Osteoblast (primary cell): ENCODE measurements around the gene LEF1. TPM values are rescaled to one million over a fixed set of nuclear protein-coding genes. Genes with fewer than 3 reads are reported as not detected.

Experiments used
- DNase-seq: peaks from one replicate; pipeline ENCODE4 v3.0.0; 2011; ENCODE audit warnings: low spot score, mixed read lengths; ENCODE audit not compliant: insufficient read length; ENCODE audit errors: missing footprints
- H2AFZ ChIP-seq: 2 replicates; pipeline ENCODE4 v1.6.0; 2011; ENCODE audit warnings: mild to moderate bottlenecking, low read length
- H3K27ac ChIP-seq: 2 replicates; pipeline ENCODE4 v1.5.1; 2011; ENCODE audit warnings: mild to moderate bottlenecking, low read depth, low read length, moderate library complexity
- H3K27me3 ChIP-seq: 2 replicates; pipeline ENCODE4 v1.6.0; 2012; ENCODE audit warnings: mild to moderate bottlenecking, control low read depth, inconsistent platforms, low read length, moderate library complexity; ENCODE audit not compliant: insufficient read depth
- H3K36me3 ChIP-seq: 2 replicates; pipeline ENCODE4 v1.5.1; 2011; ENCODE audit warnings: mild to moderate bottlenecking, low read length, control low read depth, moderate library complexity; ENCODE audit not compliant: insufficient read depth
- H3K4me1 ChIP-seq: 2 replicates; pipeline ENCODE4 v1.5.1; 2011; ENCODE audit warnings: mild to moderate bottlenecking, low read length, control low read depth, moderate library complexity; ENCODE audit not compliant: insufficient read depth
- H3K4me2 ChIP-seq: 2 replicates; pipeline ENCODE4 v1.6.0; 2011; ENCODE audit warnings: mild to moderate bottlenecking, low read length; ENCODE audit not compliant: insufficient read depth
- H3K4me3 ChIP-seq: fragments of 200-600 bp; sonication (generic); 3 replicates; pipeline ENCODE4 v1.5.1; 2012; ENCODE audit warnings: mild to moderate bottlenecking, low read length, inconsistent platforms; ENCODE audit not compliant: insufficient read depth
- H3K79me2 ChIP-seq: 2 replicates; pipeline ENCODE4 v1.6.0; 2012; ENCODE audit warnings: mild to moderate bottlenecking, low read length, control low read depth, inconsistent platforms; ENCODE audit not compliant: insufficient read depth
- H3K9me3 ChIP-seq: 2 replicates; pipeline ENCODE4 v1.5.1; 2011; ENCODE audit warnings: low read depth, low read length, control low read depth
- H4K20me1 ChIP-seq: 2 replicates; pipeline ENCODE4 v1.6.0; 2012; ENCODE audit warnings: mild to moderate bottlenecking, low read length, control low read depth; ENCODE audit not compliant: insufficient read depth
- CTCF ChIP-seq: IDR thresholded peaks from 2 replicates; pipeline ENCODE4 v1.5.1; 2011; ENCODE audit warnings: mild to moderate bottlenecking, low read depth, low read length, moderate library complexity; ENCODE audit errors: extremely low read depth
- total RNA-seq: library from RNA; depleted of rRNA; stranded (reverse); fragments of >200 nt; gene quantifications from 2 replicates; pipeline ENCODE4 v1.2.3, GENCODE V29; 2012

Gene LEF1
- total RNA-seq, 1 donor, result 5.8 TPM

- Histone ChIP-seq H3K36me3 (no peaks in the 10 kb centered on the region), H3K27me3 (no peaks in the 10 kb centered on the region), H3K4me2 (no peak overlapping the region), H3K4me1 (peaks cover 7% of the 10 kb centered on the region), H2AFZ (no peak overlapping the region), H4K20me1 (no peaks in the 10 kb centered on the region), H3K27ac (no peak overlapping the region), H3K9me3 (no peaks in the 10 kb centered on the region), H3K4me3 (no peak overlapping the region), H3K79me2 (no peaks in the 10 kb centered on the region)
- no peak for DNase-seq
- no peak for TF ChIP-seq CTCF
Measured at GRCh38 chr4:108048157-108048556, 120.6 kb downstream of the LEF1 start.

GRCh38 chr4:108047199-108047598 is 121.5 kb downstream of the LEF1 start:
- DNase-seq, result no peak
- Histone ChIP-seq H3K79me2 (no peaks in the 10 kb centered on the region), H3K4me3 (no peak overlapping the region), H4K20me1 (no peaks in the 10 kb centered on the region), H2AFZ (no peak overlapping the region), H3K27ac (no peak overlapping the region), H3K4me1 (peaks cover 7% of the 10 kb centered on the region), H3K27me3 (no peaks in the 10 kb centered on the region), H3K4me2 (no peak overlapping the region), H3K9me3 (no peaks in the 10 kb centered on the region), H3K36me3 (no peaks in the 10 kb centered on the region)
- no peak for TF ChIP-seq CTCF

GRCh38 chr4:108045687-108046024 is 123.1 kb downstream of the LEF1 start:
- Histone ChIP-seq H3K4me3 (no peak overlapping the region), H3K36me3 (no peaks in the 10 kb centered on the region), H4K20me1 (no peaks in the 10 kb centered on the region), H3K27me3 (no peaks in the 10 kb centered on the region), H3K4me1 (peaks cover 7% of the 10 kb centered on the region), H3K9me3 (no peaks in the 10 kb centered on the region), H2AFZ (peak overlapping the region; percentile 47), H3K79me2 (no peaks in the 10 kb centered on the region), H3K4me2 (no peak overlapping the region), H3K27ac (no peak overlapping the region)
- no peak for DNase-seq
- no peak for TF ChIP-seq CTCF

GRCh38 chr4:108044951-108045686 is 123.6 kb downstream of the LEF1 start:
- no peaks in the 10 kb centered on the region for H3K9me3 ChIP-seq
- H3K4me2 ChIP-seq, result no peak overlapping the region
- H3K36me3 ChIP-seq, result no peaks in the 10 kb centered on the region
- peak overlapping the region; percentile 47 for H2AFZ ChIP-seq
- no peaks in the 10 kb centered on the region for H4K20me1 ChIP-seq
- H3K4me1 ChIP-seq, result peaks cover 7% of the 10 kb centered on the region
- DNase-seq, result peak; percentile 18
- no peak overlapping the region for H3K27ac ChIP-seq
- TF ChIP-seq CTCF, result no peak
- H3K4me3 ChIP-seq, result no peak overlapping the region
- H3K79me2 ChIP-seq, result no peaks in the 10 kb centered on the region
- no peaks in the 10 kb centered on the region for H3K27me3 ChIP-seq
